Measurements from ENCODE around the gene NHS. TPM values are rescaled to one million over a fixed set of nuclear protein-coding genes. Genes with fewer than 3 reads are reported as not detected.
A peak's percentile ranks its signal among the peaks of the same experiment; 100 is the strongest.

NHS gene
- total RNA-seq, 1 donor from 2014 or later = 12.1 TPM

GRCh38 chrX:17521871-17522693 is 147.1 kb downstream of the NHS start:
- no peaks in the 10 kb centered on the region for H3K9me3 Mint-ChIP-seq
- DNase-seq (ENCODE audit: low spot score) = peak; percentile 49
- no peak for TF ChIP-seq EZH2 (IDR thresholded peaks at IDR 0.05)
- TF ChIP-seq EZH2phosphoT487 (IDR thresholded peaks at IDR 0.05) = no peak
- H2AFZ ChIP-seq (replicated peaks) = no peak overlapping the region
- no peaks in the 10 kb centered on the region for H3K36me3 ChIP-seq
- H3K9ac ChIP-seq = no peak overlapping the region
- peaks cover 37% of the 10 kb centered on the region for H3K4me1 Mint-ChIP-seq
- H3F3A ChIP-seq (ENCODE audit: low read depth) = no peaks in the 10 kb centered on the region
- no peaks in the 10 kb centered on the region for H3K27me3 ChIP-seq
- peaks cover 6% of the 10 kb centered on the region for H3K36me3 Mint-ChIP-seq
- H3K9me3 ChIP-seq (ENCODE audit: low read depth) = no peaks in the 10 kb centered on the region
- no peak overlapping the region for H3K4me3 ChIP-seq
- no peak overlapping the region for H3K27ac ChIP-seq
- no peaks in the 10 kb centered on the region for H3K79me2 ChIP-seq (ENCODE audit: low read depth)
- no peak overlapping the region for H3K4me2 ChIP-seq
- H3K4me1 ChIP-seq = peaks cover 5% of the 10 kb centered on the region
- H3K27ac Mint-ChIP-seq = no peak overlapping the region
- H3K27me3 Mint-ChIP-seq (ENCODE audit: insufficient read depth, low read depth) = peaks cover 11% of the 10 kb centered on the region
- no peaks in the 10 kb centered on the region for H4K20me1 ChIP-seq (ENCODE audit: low read depth)
- no peak overlapping the region for H3K4me3 Mint-ChIP-seq

GRCh38 chrX:17525266-17525665 is 150.3 kb downstream of the NHS start:
- Mint-ChIP-seq H3K4me1 (peaks cover 63% of the 10 kb centered on the region), H3K27ac (no peak overlapping the region), H3K4me3 (no peak overlapping the region), H3K27me3 (ENCODE audit: insufficient read depth, low read depth) (peaks cover 14% of the 10 kb centered on the region), H3K9me3 (no peaks in the 10 kb centered on the region), H3K36me3 (no peaks in the 10 kb centered on the region)
- TF ChIP-seq EZH2phosphoT487 (IDR thresholded peaks at IDR 0.05) (no peak), CTCF (IDR thresholded peaks at IDR 0.05) (no peak), EZH2 (IDR thresholded peaks at IDR 0.05) (no peak)
- H3K36me3 ChIP-seq = no peaks in the 10 kb centered on the region
- H3K4me1 ChIP-seq = peaks cover 15% of the 10 kb centered on the region
- H3K4me2 ChIP-seq = no peak overlapping the region
- no peak overlapping the region for H3K27ac ChIP-seq
- H3K79me2 ChIP-seq (ENCODE audit: low read depth) = no peaks in the 10 kb centered on the region
- H3K27me3 ChIP-seq = no peaks in the 10 kb centered on the region
- no peak overlapping the region for H3K4me3 ChIP-seq
- no peak overlapping the region for H3K9ac ChIP-seq
- no peaks in the 10 kb centered on the region for H4K20me1 ChIP-seq (ENCODE audit: low read depth)
- H3K9me3 ChIP-seq (ENCODE audit: low read depth) = no peaks in the 10 kb centered on the region
- H3F3A ChIP-seq (ENCODE audit: low read depth) = no peaks in the 10 kb centered on the region
- no peak for DNase-seq (ENCODE audit: low spot score)
- H2AFZ ChIP-seq (replicated peaks) = no peak overlapping the region

- Mint-ChIP-seq H3K27ac (no peak overlapping the region), H3K36me3 (no peaks in the 10 kb centered on the region)
- H3K4me3 ChIP-seq = no peak overlapping the region
Measured at GRCh38 chrX:17525762-17526555, 151.0 kb downstream of the NHS start.

More at GRCh38 chrX:17525762-17526555, 151.0 kb downstream of the NHS start:
- no peak overlapping the region for H3K27ac ChIP-seq
- no peaks in the 10 kb centered on the region for H3K79me2 ChIP-seq (ENCODE audit: low read depth)
- H3K4me2 ChIP-seq = no peak overlapping the region
- H3F3A ChIP-seq (ENCODE audit: low read depth) = no peaks in the 10 kb centered on the region
- H3K36me3 ChIP-seq = no peaks in the 10 kb centered on the region
- H3K4me1 ChIP-seq = peaks cover 15% of the 10 kb centered on the region
- H3K9me3 ChIP-seq (ENCODE audit: low read depth) = no peaks in the 10 kb centered on the region
- no peak overlapping the region for H3K9ac ChIP-seq
- Mint-ChIP-seq H3K27me3 (ENCODE audit: insufficient read depth, low read depth) (peaks cover 14% of the 10 kb centered on the region), H3K4me1 (peaks cover 65% of the 10 kb centered on the region), H3K9me3 (no peaks in the 10 kb centered on the region), H3K4me3 (no peak overlapping the region)
- no peaks in the 10 kb centered on the region for H3K27me3 ChIP-seq
- TF ChIP-seq EZH2phosphoT487 (IDR thresholded peaks at IDR 0.05) (no peak), EZH2 (IDR thresholded peaks at IDR 0.05) (no peak), CTCF (IDR thresholded peaks at IDR 0.05) (no peak)
- no peak overlapping the region for H2AFZ ChIP-seq (replicated peaks)
- no peak for DNase-seq (ENCODE audit: low spot score)
- H4K20me1 ChIP-seq (ENCODE audit: low read depth) = no peaks in the 10 kb centered on the region

All from neural progenitor cell (in vitro differentiated cells).